ENCODE results near the gene TP53RK.

DNA sequence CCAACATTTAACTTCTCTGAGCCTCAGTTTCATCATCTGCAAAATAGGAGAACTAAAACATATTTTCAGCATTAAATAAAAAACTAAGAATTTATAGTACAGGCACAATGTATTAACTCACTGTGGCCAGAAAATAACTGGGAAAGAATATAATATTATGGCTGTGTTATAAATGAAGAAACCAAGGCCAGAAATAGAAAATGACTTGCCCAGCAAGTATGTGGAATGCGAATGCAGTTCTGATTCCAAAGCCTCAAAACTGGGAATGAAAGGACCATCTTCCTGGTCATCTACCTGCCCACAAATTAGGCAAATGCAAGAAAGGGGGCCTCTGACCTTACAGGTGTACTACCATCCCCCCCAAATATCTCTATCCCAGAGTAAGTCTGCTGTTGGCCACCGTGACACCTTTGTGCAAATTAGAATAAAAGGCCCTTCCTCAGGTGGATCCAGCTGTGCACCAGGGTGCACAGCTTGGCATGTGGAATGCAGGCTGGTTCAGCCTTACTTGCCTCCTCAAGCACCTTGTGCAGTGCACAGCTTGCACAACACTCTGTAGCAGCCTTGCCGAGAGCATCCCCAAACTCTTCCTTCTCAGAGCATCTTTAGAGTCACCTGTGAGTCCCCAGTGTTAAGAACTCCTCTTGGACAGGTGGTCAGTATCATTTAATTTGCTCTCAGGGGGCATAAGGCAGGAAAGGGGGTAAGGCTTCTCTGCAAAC is 42.4 kb downstream of the TP53RK start:
- TF ChIP-seq, protein P1, sequence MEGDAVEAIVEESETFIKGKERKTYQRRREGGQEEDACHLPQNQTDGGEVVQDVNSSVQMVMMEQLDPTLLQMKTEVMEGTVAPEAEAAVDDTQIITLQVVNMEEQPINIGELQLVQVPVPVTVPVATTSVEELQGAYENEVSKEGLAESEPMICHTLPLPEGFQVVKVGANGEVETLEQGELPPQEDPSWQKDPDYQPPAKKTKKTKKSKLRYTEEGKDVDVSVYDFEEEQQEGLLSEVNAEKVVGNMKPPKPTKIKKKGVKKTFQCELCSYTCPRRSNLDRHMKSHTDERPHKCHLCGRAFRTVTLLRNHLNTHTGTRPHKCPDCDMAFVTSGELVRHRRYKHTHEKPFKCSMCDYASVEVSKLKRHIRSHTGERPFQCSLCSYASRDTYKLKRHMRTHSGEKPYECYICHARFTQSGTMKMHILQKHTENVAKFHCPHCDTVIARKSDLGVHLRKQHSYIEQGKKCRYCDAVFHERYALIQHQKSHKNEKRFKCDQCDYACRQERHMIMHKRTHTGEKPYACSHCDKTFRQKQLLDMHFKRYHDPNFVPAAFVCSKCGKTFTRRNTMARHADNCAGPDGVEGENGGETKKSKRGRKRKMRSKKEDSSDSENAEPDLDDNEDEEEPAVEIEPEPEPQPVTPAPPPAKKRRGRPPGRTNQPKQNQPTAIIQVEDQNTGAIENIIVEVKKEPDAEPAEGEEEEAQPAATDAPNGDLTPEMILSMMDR (conservative IDR thresholded peaks at IDR 0.05) = no peak
- no peak for TF ChIP-seq ZFX (IDR thresholded peaks at IDR 0.05)
